Natural killer cell (primary cell): ENCODE results near the gene LIN28B. TPM values are rescaled to one million over a fixed set of nuclear protein-coding genes. Genes with fewer than 3 reads are reported as not detected.

Experiments
- ATAC-seq, 3 donors: fragments of 150-1000 bp in 2 of 3; fragments of 200-7000 bp in 1 of 3; cut with Tn5 transposase; 1 replicate in 1 of 3; 2 replicates in 2 of 3; pipeline ENCODE4 v1.10.0; 2021; ENCODE audit warnings: mild to moderate bottlenecking in 2 of 3, moderate library complexity in 2 of 3
- DNase-seq, 2 donors: peaks; one replicate each; pipeline versions ENCODE4 v3.0.0 to v3.0.0-alpha.2; 2013 to 2021; ENCODE audit warnings: mixed read lengths in 1 of 2
- H3K27ac ChIP-seq: one replicate; pipeline ENCODE4 v1.5.1; 2013; ENCODE audit warnings: mild to moderate bottlenecking, low read length
- H3K27me3 ChIP-seq: one replicate; pipeline ENCODE4 v1.6.1; 2013; ENCODE audit warnings: low read length; ENCODE audit not compliant: control insufficient read depth, insufficient read depth
- H3K36me3 ChIP-seq: one replicate; pipeline ENCODE4 v1.6.1; 2013; ENCODE audit warnings: low read length; ENCODE audit not compliant: control insufficient read depth, insufficient read depth
- H3K4me1 ChIP-seq: one replicate; pipeline ENCODE4 v1.6.1; 2013; ENCODE audit warnings: low read length; ENCODE audit not compliant: control insufficient read depth, insufficient read depth
- H3K4me3 ChIP-seq: one replicate; pipeline ENCODE4 v1.5.1; 2013; ENCODE audit warnings: low read length
- H3K9me3 ChIP-seq: one replicate; pipeline ENCODE4 v1.6.1; 2013; ENCODE audit warnings: low read length; ENCODE audit not compliant: control insufficient read depth, insufficient read depth
- H3K27ac Mint-ChIP-seq, 2 donors: one replicate each; pipeline ENCODE4 v1.8.0; 2022; ENCODE audit warnings: mild to moderate bottlenecking in 2 of 2, mixed read lengths in 2 of 2, moderate library complexity in 1 of 2
- H3K27me3 Mint-ChIP-seq, 2 donors: one replicate each; pipeline ENCODE4 v1.8.0; 2022; ENCODE audit warnings: low read depth in 2 of 2, mixed read lengths in 2 of 2
- H3K36me3 Mint-ChIP-seq: one replicate; pipeline ENCODE4 v1.8.0; 2022; ENCODE audit warnings: mixed read lengths
- H3K4me1 Mint-ChIP-seq, 2 donors: one replicate each; pipeline ENCODE4 v1.8.0; 2022; ENCODE audit warnings: mixed read lengths in 2 of 2
- H3K4me3 Mint-ChIP-seq: one replicate; pipeline ENCODE4 v1.8.0; 2022; ENCODE audit warnings: mild to moderate bottlenecking, moderate library complexity, mixed read lengths
- H3K9me3 Mint-ChIP-seq, 2 donors: one replicate each; pipeline ENCODE4 v1.8.0; 2022; ENCODE audit warnings: mixed read lengths in 2 of 2
- WGBS: methylation state at CpG from one replicate; pipeline ENCODE4 v1.1.7; 2013; ENCODE audit warnings: missing lambda C conversion rate; ENCODE audit not compliant: insufficient coverage; 5-methylcytosine and 5-hydroxymethylcytosine counted together
- intact Hi-C: fragments of 100-400 bp; cut with micrococcal nuclease; formaldehyde crosslinking; loops from one replicate; pipeline ENCODE4 v1.14.2; 2022
- total RNA-seq, 4 donors: library from RNA; stranded (reverse); fragments of 120-200 nt in 1 of 4; gene quantifications; one replicate each; pipeline versions ENCODE4 v1.2.3 to v1.2.4, GENCODE V29; 2013 to 2022
- TF ChIP-seq, protein P1 (sequence below): fragments of 200-600 bp; IDR thresholded peaks from one replicate; pipeline ENCODE4 v1.8.0; 2022; ENCODE audit warnings: antibody characterized with exemption

LIN28B gene
- total RNA-seq, 3 donors from 2014 or later (not counting 1 experiment from before 2014, with no cell fraction given) = not detected

DNA sequence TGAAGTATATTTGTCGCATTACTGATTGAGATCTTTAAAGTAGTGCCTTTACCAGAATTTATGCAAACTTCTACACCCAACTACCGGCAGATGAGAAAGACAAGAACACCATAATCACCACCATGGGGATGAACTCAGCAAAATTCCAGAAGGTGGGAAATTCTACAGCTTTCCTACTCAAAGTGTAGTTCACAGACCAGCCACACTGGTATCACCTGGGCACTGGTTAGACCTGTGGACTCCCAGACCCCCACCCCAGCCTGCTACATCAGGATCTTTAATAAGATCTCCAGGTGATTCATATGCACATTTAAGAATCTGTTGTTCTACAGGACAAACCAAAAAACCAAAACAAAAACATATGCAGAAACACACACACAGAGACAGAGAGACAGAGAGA is 155.0 kb downstream of the LIN28B start:
- ATAC-seq (no peak), DNase-seq (no peak)
- Histone ChIP-seq H3K9me3 (no peaks in the 10 kb centered on the region), H3K27ac (no peak overlapping the region), H3K36me3 (no peaks in the 10 kb centered on the region), H3K4me3 (no peak overlapping the region), H3K4me1 (no peaks in the 10 kb centered on the region), H3K27me3 (no peaks in the 10 kb centered on the region)
- Mint-ChIP-seq H3K4me1 (no peaks in the 10 kb centered on the region), H3K9me3 (no peaks in the 10 kb centered on the region), H3K4me3 (no peak overlapping the region), H3K36me3 (no peaks in the 10 kb centered on the region), H3K27me3 (peaks cover 23 to 34% of the 10 kb centered on the region in 2 donors), H3K27ac (no peak overlapping the region)
- TF ChIP-seq, protein P1, sequence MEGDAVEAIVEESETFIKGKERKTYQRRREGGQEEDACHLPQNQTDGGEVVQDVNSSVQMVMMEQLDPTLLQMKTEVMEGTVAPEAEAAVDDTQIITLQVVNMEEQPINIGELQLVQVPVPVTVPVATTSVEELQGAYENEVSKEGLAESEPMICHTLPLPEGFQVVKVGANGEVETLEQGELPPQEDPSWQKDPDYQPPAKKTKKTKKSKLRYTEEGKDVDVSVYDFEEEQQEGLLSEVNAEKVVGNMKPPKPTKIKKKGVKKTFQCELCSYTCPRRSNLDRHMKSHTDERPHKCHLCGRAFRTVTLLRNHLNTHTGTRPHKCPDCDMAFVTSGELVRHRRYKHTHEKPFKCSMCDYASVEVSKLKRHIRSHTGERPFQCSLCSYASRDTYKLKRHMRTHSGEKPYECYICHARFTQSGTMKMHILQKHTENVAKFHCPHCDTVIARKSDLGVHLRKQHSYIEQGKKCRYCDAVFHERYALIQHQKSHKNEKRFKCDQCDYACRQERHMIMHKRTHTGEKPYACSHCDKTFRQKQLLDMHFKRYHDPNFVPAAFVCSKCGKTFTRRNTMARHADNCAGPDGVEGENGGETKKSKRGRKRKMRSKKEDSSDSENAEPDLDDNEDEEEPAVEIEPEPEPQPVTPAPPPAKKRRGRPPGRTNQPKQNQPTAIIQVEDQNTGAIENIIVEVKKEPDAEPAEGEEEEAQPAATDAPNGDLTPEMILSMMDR = no peak
- 97% methylated on average over 2 of the region's 2 CpGs for WGBS
- intact Hi-C loops = no loop called here

DNA sequence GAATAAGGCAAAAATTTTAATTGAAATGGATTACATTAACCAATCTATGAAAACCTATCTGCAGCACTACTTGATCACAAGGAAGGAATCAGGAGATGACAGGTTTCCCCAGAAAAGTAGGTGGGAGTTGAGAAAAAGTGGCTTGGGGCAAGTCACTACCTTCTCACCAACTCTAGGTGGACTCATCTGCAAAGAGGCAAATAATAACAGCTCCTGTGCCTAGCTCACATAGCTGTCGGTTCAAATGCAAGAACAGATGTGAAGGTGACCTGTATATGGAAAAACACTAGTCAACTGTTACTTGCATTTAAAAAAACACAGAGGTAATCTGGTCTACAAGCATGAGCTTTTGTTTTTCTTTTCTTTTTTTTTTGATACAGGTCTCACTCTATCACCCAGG is 155.7 kb downstream of the LIN28B start:
- Histone ChIP-seq H3K4me1 (no peaks in the 10 kb centered on the region), H3K36me3 (no peaks in the 10 kb centered on the region), H3K27ac (no peak overlapping the region), H3K4me3 (no peak overlapping the region), H3K9me3 (no peaks in the 10 kb centered on the region), H3K27me3 (no peaks in the 10 kb centered on the region)
- 100% methylated on average over 1 of the region's 1 CpG for WGBS
- Mint-ChIP-seq H3K4me1 (no peaks in the 10 kb centered on the region), H3K36me3 (no peaks in the 10 kb centered on the region), H3K9me3 (no peaks in the 10 kb centered on the region), H3K27me3 (peaks cover 26 to 41% of the 10 kb centered on the region in 2 donors), H3K4me3 (no peak overlapping the region), H3K27ac (no peak overlapping the region)
- DNase-seq = no peak
- intact Hi-C loops = no loop called here
- TF ChIP-seq, protein P1 = no peak
- ATAC-seq = no peak

DNA sequence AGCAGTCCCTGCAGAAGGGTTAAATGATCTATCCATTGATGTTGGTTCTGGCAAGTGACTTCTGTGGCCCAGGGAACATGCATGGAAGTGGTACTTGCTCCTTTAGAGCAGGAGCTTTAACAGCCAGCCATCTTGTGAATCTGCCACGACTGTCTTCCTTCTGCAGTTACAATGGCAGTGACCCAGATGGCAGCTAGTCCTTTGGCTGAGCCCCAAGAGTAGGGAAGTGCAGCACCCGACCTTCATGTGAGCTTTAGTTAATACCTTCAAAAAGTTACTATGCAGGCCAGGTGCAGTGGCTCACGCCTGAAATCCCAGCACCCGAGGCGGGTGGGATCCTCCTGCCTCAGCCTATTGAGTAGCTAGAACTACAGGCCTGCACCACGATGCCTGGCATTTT is 156.5 kb downstream of the LIN28B start:
- H3K4me3 Mint-ChIP-seq = no peak overlapping the region
- WGBS = 85% methylated on average over 6 of the region's 6 CpGs
- Histone ChIP-seq H3K4me3 (no peak overlapping the region), H3K27ac (no peak overlapping the region), H3K4me1 (no peaks in the 10 kb centered on the region), H3K27me3 (no peaks in the 10 kb centered on the region), H3K9me3 (no peaks in the 10 kb centered on the region), H3K36me3 (no peaks in the 10 kb centered on the region)
- intact Hi-C loops = no loop called here
- TF ChIP-seq, protein P1 = no peak
- ATAC-seq (no peak), DNase-seq (no peak)
- H3K27me3 Mint-ChIP-seq = peaks cover 23 to 41% of the 10 kb centered on the region in 2 donors
- H3K36me3 Mint-ChIP-seq = no peaks in the 10 kb centered on the region
- H3K4me1 Mint-ChIP-seq = no peaks in the 10 kb centered on the region
- H3K27ac Mint-ChIP-seq = no peak overlapping the region
- H3K9me3 Mint-ChIP-seq = no peaks in the 10 kb centered on the region

DNA sequence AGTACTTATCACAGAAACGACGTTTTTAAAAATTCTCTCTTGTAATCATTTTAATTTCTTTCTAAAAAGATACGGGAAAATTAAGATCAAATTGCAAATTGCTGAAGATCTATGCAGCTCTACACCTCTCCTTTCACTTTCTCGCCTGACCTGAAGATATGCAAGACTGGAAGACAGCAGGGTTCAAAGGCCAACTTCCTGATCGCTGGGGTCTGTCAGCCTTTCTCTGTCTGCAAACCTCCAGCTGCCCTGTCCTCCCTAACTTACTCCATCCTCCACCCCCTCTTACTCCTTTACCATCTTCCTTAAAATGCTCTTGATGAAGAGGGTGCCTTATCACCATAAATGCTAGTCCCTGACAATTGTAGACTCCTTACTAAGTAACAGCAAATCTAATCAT is 159.2 kb downstream of the LIN28B start:
- Mint-ChIP-seq H3K27ac (no peak overlapping the region), H3K9me3 (no peaks in the 10 kb centered on the region)
- H3K9me3 ChIP-seq = no peaks in the 10 kb centered on the region

More for the DNA sequence above, 159.2 kb downstream of the LIN28B start:
- TF ChIP-seq, protein P1 = no peak
- Histone ChIP-seq H3K27me3 (no peaks in the 10 kb centered on the region), H3K4me3 (no peak overlapping the region), H3K36me3 (no peaks in the 10 kb centered on the region), H3K4me1 (no peaks in the 10 kb centered on the region), H3K27ac (no peak overlapping the region)
- ATAC-seq (no peak), DNase-seq (no peak)
- Mint-ChIP-seq H3K27me3 (peaks cover 21 to 39% of the 10 kb centered on the region in 2 donors), H3K36me3 (no peaks in the 10 kb centered on the region), H3K4me1 (no peaks in the 10 kb centered on the region), H3K4me3 (no peak overlapping the region)
- intact Hi-C loops = no loop called here
- WGBS = 84% methylated on average over 5 of the region's 5 CpGs
